ENCODE data around the gene TRMT10B.

The TRMT10B gene

GRCh38 chr9:37730839-37731238 lies 22.8 kb upstream of the TRMT10B start (continued):
- TF ChIP-seq TSHZ2 (CRISPR knock-in tag; IDR thresholded peaks at IDR 0.05) = no peak
- no peak for TF ChIP-seq ISL1 (CRISPR knock-in tag; IDR thresholded peaks at IDR 0.05)
- TF ChIP-seq ZNF8 (CRISPR knock-in tag; IDR thresholded peaks at IDR 0.05) = no peak
- TF ChIP-seq PPARA (CRISPR knock-in tag; IDR thresholded peaks at IDR 0.05; ENCODE audit: borderline replicate concordance) = no peak
- TF ChIP-seq ZNF70 (CRISPR knock-in tag; IDR thresholded peaks at IDR 0.05) = no peak
- no peak for TF ChIP-seq ZFP30 (CRISPR knock-in tag; IDR thresholded peaks at IDR 0.05)
- no peak for TF ChIP-seq CREB5 (CRISPR knock-in tag; IDR thresholded peaks at IDR 0.05; ENCODE audit: low read depth)
- TF ChIP-seq ESRRG (CRISPR knock-in tag; IDR thresholded peaks at IDR 0.05) = no peak
- TF ChIP-seq ZNF565 (CRISPR knock-in tag; conservative IDR thresholded peaks at IDR 0.05; ENCODE audit: low read depth) = no peak
- TF ChIP-seq RARB (CRISPR knock-in tag; IDR thresholded peaks at IDR 0.05) = no peak

- no peak for TF ChIP-seq POU6F1 (CRISPR knock-in tag; IDR thresholded peaks at IDR 0.05; ENCODE audit: borderline replicate concordance, low read depth)
- peak; percentile 65 for TF ChIP-seq TCF4 (CRISPR knock-in tag; IDR thresholded peaks at IDR 0.05; ENCODE audit: borderline replicate concordance)
- TF ChIP-seq TOX (CRISPR knock-in tag; IDR thresholded peaks at IDR 0.05; ENCODE audit: borderline replicate concordance) = no peak
- peak; percentile 34 for TF ChIP-seq TSHZ2 (CRISPR knock-in tag; IDR thresholded peaks at IDR 0.05)
- ATAC-seq = peak; percentile 69
Observed at GRCh38 chr9:37732086-37732741, 21.4 kb upstream of the TRMT10B start.

GRCh38 chr9:37732952-37733351 lies 20.7 kb upstream of the TRMT10B start:
- no peak for ATAC-seq
- TF ChIP-seq ARNTL (CRISPR knock-in tag; IDR thresholded peaks at IDR 0.05; ENCODE audit: borderline replicate concordance, low read depth) = no peak
- TF ChIP-seq PPARA (CRISPR knock-in tag; IDR thresholded peaks at IDR 0.05; ENCODE audit: borderline replicate concordance) = no peak
- no peak for TF ChIP-seq CSDC2 (CRISPR knock-in tag; IDR thresholded peaks at IDR 0.05)
- no peak for TF ChIP-seq ZNF8 (CRISPR knock-in tag; IDR thresholded peaks at IDR 0.05)
- TF ChIP-seq ZC3H10 (CRISPR knock-in tag; IDR thresholded peaks at IDR 0.05) = no peak
- no peak for TF ChIP-seq RARB (CRISPR knock-in tag; IDR thresholded peaks at IDR 0.05)
- no peak for TF ChIP-seq OSR1 (CRISPR knock-in tag; IDR thresholded peaks at IDR 0.05)
- no peak for TF ChIP-seq ZNF70 (CRISPR knock-in tag; IDR thresholded peaks at IDR 0.05)
- no peak for TF ChIP-seq ISL1 (CRISPR knock-in tag; IDR thresholded peaks at IDR 0.05)
- no peak for TF ChIP-seq TCF4 (CRISPR knock-in tag; IDR thresholded peaks at IDR 0.05; ENCODE audit: borderline replicate concordance)
- TF ChIP-seq ZFP30 (CRISPR knock-in tag; IDR thresholded peaks at IDR 0.05) = no peak
- TF ChIP-seq TOX (CRISPR knock-in tag; IDR thresholded peaks at IDR 0.05; ENCODE audit: borderline replicate concordance) = no peak
- no peak for TF ChIP-seq ZNF565 (CRISPR knock-in tag; conservative IDR thresholded peaks at IDR 0.05; ENCODE audit: low read depth)
- TF ChIP-seq CSRNP3 (CRISPR knock-in tag; IDR thresholded peaks at IDR 0.05) = no peak
- TF ChIP-seq ESRRG (CRISPR knock-in tag; IDR thresholded peaks at IDR 0.05) = no peak
- TF ChIP-seq CREB5 (CRISPR knock-in tag; IDR thresholded peaks at IDR 0.05; ENCODE audit: low read depth) = no peak
- TF ChIP-seq SNAI2 (CRISPR knock-in tag; IDR thresholded peaks at IDR 0.05) = no peak
- TF ChIP-seq TSHZ2 (CRISPR knock-in tag; IDR thresholded peaks at IDR 0.05) = no peak

All from SK-N-SH treated with all-trans-retinoic acid at 6 μM for 48 hours (cell line).